Stimulated activated CD4-positive, alpha-beta T cell treated with anti-CD3 and anti-CD28 coated beads, Interleukin-15, amount 100 ng/mL, for 1 hour (primary cell): ENCODE data around the gene GLG1.
A peak's percentile ranks its signal among the peaks of the same experiment; 100 is the strongest.

Experiments used
- DNase-seq, 2 donors: peaks; one replicate each; pipeline ENCODE4 v3.0.0-alpha.2; 2020; ENCODE audit warnings: low read depth in 1 of 2, low spot score in 1 of 2

Gene GLG1

GRCh38 chr16:74611721-74612120 lies 4.8 kb upstream of the GLG1 start:
- DNase-seq, result no peak

GRCh38 chr16:74608944-74609343 lies 2.0 kb upstream of the GLG1 start:
- DNase-seq, result peak in 1 of 2 donors; percentile 8

GRCh38 chr16:74608381-74608780 lies 1.5 kb upstream of the GLG1 start:
- DNase-seq, result no peak

- no peak for DNase-seq
These were observed 1.0 kb upstream of the GLG1 start for GRCh38 chr16:74607962-74608356.

- DNase-seq, result no peak
These were observed 522 bp upstream of the GLG1 start for GRCh38 chr16:74607310-74607961.

GRCh38 chr16:74605746-74606520 lies 981 bp downstream of the GLG1 start:
- DNase-seq, result no peak

GRCh38 chr16:74605332-74605731 lies 1.6 kb downstream of the GLG1 start:
- DNase-seq, result no peak

GRCh38 chr16:74603848-74604247 lies 3.1 kb downstream of the GLG1 start:
- no peak for DNase-seq

- DNase-seq, result peak; percentile 14 to 29
These were observed 5.6 kb downstream of the GLG1 start for GRCh38 chr16:74601126-74601871.

GRCh38 chr16:74596586-74596985 lies 10.3 kb downstream of the GLG1 start:
- DNase-seq, result no peak

- no peak for DNase-seq
These were observed 14.1 kb downstream of the GLG1 start for GRCh38 chr16:74592847-74593246.

GRCh38 chr16:74591876-74592650 lies 14.9 kb downstream of the GLG1 start:
- no peak for DNase-seq

- DNase-seq, result no peak
These were observed 20.0 kb downstream of the GLG1 start for GRCh38 chr16:74586948-74587347.

- no peak for DNase-seq
These were observed 21.0 kb downstream of the GLG1 start for GRCh38 chr16:74585846-74586443.

- no peak for DNase-seq
These were observed 22.8 kb downstream of the GLG1 start for GRCh38 chr16:74583926-74584666.

- DNase-seq, result no peak
These were observed 23.9 kb downstream of the GLG1 start for GRCh38 chr16:74582970-74583369.

- no peak for DNase-seq
These were observed 26.1 kb downstream of the GLG1 start for GRCh38 chr16:74580833-74581232.

- no peak for DNase-seq
These were observed 28.1 kb downstream of the GLG1 start for GRCh38 chr16:74578838-74579237.

GRCh38 chr16:74578433-74578832 lies 28.5 kb downstream of the GLG1 start:
- DNase-seq, result no peak

- no peak for DNase-seq
These were observed 29.0 kb downstream of the GLG1 start for GRCh38 chr16:74577882-74578366.
